A673 (cell line): ENCODE data around the gene ERO1B.

ENCODE experiments used
- EZH2 ChIP-seq: fragments of 200-600 bp; sonication (generic); IDR thresholded peaks from 2 replicates; pipeline ENCODE4 v1.6.1; 2017; ENCODE audit warnings: borderline replicate concordance, low read depth, mild to moderate bottlenecking, mixed read lengths, antibody characterized with exemption, low read length; ENCODE audit not compliant: poor library complexity, severe bottlenecking
- TF ChIP-seq, protein P1 (sequence below): fragments of 300-800, 200-600 bp; sonication (generic); conservative IDR thresholded peaks from 2 replicates; pipeline ENCODE4 v1.5.1; 2017; ENCODE audit warnings: low read depth, mild to moderate bottlenecking, antibody characterized with exemption, low read length, moderate library complexity, mixed read lengths

DNA sequence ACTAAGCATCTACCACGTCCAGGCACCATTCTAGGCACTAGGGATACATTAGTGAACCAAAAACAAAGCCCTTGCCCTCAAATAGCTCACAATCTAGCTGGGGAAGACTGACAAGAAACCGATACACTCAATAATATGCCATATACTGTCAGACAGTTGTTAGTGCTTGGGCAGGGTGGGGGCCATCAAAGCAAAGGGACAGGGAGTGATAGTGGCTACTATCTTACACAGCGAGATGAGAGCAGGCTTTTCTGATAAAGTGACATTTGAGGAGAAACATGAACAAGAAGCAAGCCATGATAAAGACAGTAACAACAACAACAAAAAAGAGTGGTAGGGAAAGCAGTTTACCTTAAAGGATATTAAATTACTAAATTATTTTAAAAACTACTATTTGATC is 41.1 kb downstream of the ERO1B start:
- TF ChIP-seq, protein P1, sequence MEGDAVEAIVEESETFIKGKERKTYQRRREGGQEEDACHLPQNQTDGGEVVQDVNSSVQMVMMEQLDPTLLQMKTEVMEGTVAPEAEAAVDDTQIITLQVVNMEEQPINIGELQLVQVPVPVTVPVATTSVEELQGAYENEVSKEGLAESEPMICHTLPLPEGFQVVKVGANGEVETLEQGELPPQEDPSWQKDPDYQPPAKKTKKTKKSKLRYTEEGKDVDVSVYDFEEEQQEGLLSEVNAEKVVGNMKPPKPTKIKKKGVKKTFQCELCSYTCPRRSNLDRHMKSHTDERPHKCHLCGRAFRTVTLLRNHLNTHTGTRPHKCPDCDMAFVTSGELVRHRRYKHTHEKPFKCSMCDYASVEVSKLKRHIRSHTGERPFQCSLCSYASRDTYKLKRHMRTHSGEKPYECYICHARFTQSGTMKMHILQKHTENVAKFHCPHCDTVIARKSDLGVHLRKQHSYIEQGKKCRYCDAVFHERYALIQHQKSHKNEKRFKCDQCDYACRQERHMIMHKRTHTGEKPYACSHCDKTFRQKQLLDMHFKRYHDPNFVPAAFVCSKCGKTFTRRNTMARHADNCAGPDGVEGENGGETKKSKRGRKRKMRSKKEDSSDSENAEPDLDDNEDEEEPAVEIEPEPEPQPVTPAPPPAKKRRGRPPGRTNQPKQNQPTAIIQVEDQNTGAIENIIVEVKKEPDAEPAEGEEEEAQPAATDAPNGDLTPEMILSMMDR = no peak
- TF ChIP-seq EZH2 = no peak
